Measurements from ENCODE around the gene DENND4C.
A peak's percentile ranks its signal among the peaks of the same experiment; 100 is the strongest.
"Not testable (repeated sequence)": the region's sequence is repeated elsewhere in the genome, so short reads cannot be mapped to it uniquely, and the experiment has no call there.

DENND4C gene

GRCh38 chr9:19230355-19231125 lies at the start of gene DENND4C:
DENND4C (plus strand) TSS chr9:19230693; CDS start chr9:19276175, 45,482 bp downstream.
- H3K9me3 ChIP-seq (ENCODE audit: insufficient read depth, low read depth, low read length): no peaks in the 10 kb centered on the region
- peak within 1 kb of the TSS; percentile 98 for H3K9ac ChIP-seq (ENCODE audit: low read depth, low read length)
- no peaks in the 10 kb centered on the region for H3K36me3 ChIP-seq (ENCODE audit: insufficient read depth, low read depth, low read length)

GRCh38 chr9:19180991-19181390 lies 49.5 kb upstream of the DENND4C start:
- H3K27me3 ChIP-seq (ENCODE audit: insufficient read depth, low read length): no peaks in the 10 kb centered on the region
- no peak overlapping the region for H3K27ac ChIP-seq (ENCODE audit: low read length)
- no peaks in the 10 kb centered on the region for H3K9me3 ChIP-seq (ENCODE audit: insufficient read depth, low read depth, low read length)
- H3K4me1 ChIP-seq (ENCODE audit: insufficient read depth, low read length): peaks cover 7% of the 10 kb centered on the region; the same call in 1 of the 2 replicates
- H3K9ac ChIP-seq (ENCODE audit: low read depth, low read length): no peak overlapping the region
- no peaks in the 10 kb centered on the region for H3K36me3 ChIP-seq (ENCODE audit: insufficient read depth, low read depth, low read length)
- no peak overlapping the region for H3K4me3 ChIP-seq (ENCODE audit: low read length)

More at GRCh38 chr9:19230355-19231125, at the start of gene DENND4C:
- Histone ChIP-seq H3K4me3 (ENCODE audit: low read length) (peak within 1 kb of the TSS; percentile 95), H3K27me3 (ENCODE audit: insufficient read depth, low read length) (no peaks in the 10 kb centered on the region), H3K4me1 (ENCODE audit: insufficient read depth, low read length) (peaks cover 22% of the 10 kb centered on the region), H3K27ac (ENCODE audit: low read length) (peak within 1 kb of the TSS; percentile 94)

GRCh38 chr9:19181561-19181960 lies 48.9 kb upstream of the DENND4C start:
- no peak overlapping the region for H3K4me3 ChIP-seq (ENCODE audit: low read length)

GRCh38 chr9:19184144-19184917 lies 46.2 kb upstream of the DENND4C start:
- H3K9ac ChIP-seq (ENCODE audit: low read depth, low read length): 0 out of 2 replicates have a peak overlapping the region, but pooled peaks have one; percentile 12
- no peaks in the 10 kb centered on the region for H3K27me3 ChIP-seq (ENCODE audit: insufficient read depth, low read length)
- no peak overlapping the region for H3K27ac ChIP-seq (ENCODE audit: low read length)
- H3K4me1 ChIP-seq (ENCODE audit: insufficient read depth, low read length): peaks cover 11% of the 10 kb centered on the region; the same call in 1 of the 2 replicates
- H3K36me3 ChIP-seq (ENCODE audit: insufficient read depth, low read depth, low read length): no peaks in the 10 kb centered on the region
- no peak overlapping the region for H3K4me3 ChIP-seq (ENCODE audit: low read length)
- H3K9me3 ChIP-seq (ENCODE audit: insufficient read depth, low read depth, low read length): no peaks in the 10 kb centered on the region

More at GRCh38 chr9:19181561-19181960, 48.9 kb upstream of the DENND4C start:
- Histone ChIP-seq H3K27ac (ENCODE audit: low read length) (no peak overlapping the region), H3K36me3 (ENCODE audit: insufficient read depth, low read depth, low read length) (no peaks in the 10 kb centered on the region), H3K27me3 (ENCODE audit: insufficient read depth, low read length) (no peaks in the 10 kb centered on the region), H3K9me3 (ENCODE audit: insufficient read depth, low read depth, low read length) (no peaks in the 10 kb centered on the region), H3K9ac (ENCODE audit: low read depth, low read length) (no peak overlapping the region), H3K4me1 (ENCODE audit: insufficient read depth, low read length) (peaks cover 7% of the 10 kb centered on the region; the same call in 1 of the 2 replicates)

GRCh38 chr9:19185191-19185590 lies 45.3 kb upstream of the DENND4C start:
- Histone ChIP-seq H3K4me3 (ENCODE audit: low read length) (no peak overlapping the region), H3K9me3 (ENCODE audit: insufficient read depth, low read depth, low read length) (no peaks in the 10 kb centered on the region), H3K4me1 (ENCODE audit: insufficient read depth, low read length) (peaks cover 12% of the 10 kb centered on the region; the same call in 1 of the 2 replicates), H3K27me3 (ENCODE audit: insufficient read depth, low read length) (no peaks in the 10 kb centered on the region), H3K9ac (ENCODE audit: low read depth, low read length) (no peak overlapping the region), H3K36me3 (ENCODE audit: insufficient read depth, low read depth, low read length) (no peaks in the 10 kb centered on the region), H3K27ac (ENCODE audit: low read length) (no peak overlapping the region)

GRCh38 chr9:19186232-19186631 lies 44.3 kb upstream of the DENND4C start:
- no peak overlapping the region for H3K9ac ChIP-seq (ENCODE audit: low read depth, low read length)
- H3K27ac ChIP-seq (ENCODE audit: low read length): no peak overlapping the region
- H3K4me3 ChIP-seq (ENCODE audit: low read length): no peak overlapping the region
- peaks cover 12% of the 10 kb centered on the region; the same call in 1 of the 2 replicates for H3K4me1 ChIP-seq (ENCODE audit: insufficient read depth, low read length)
- no peaks in the 10 kb centered on the region for H3K9me3 ChIP-seq (ENCODE audit: insufficient read depth, low read depth, low read length)
- no peaks in the 10 kb centered on the region for H3K36me3 ChIP-seq (ENCODE audit: insufficient read depth, low read depth, low read length)
- H3K27me3 ChIP-seq (ENCODE audit: insufficient read depth, low read length): no peaks in the 10 kb centered on the region

- Histone ChIP-seq H3K4me1 (ENCODE audit: insufficient read depth, low read length) (peaks cover 15% of the 10 kb centered on the region; the same call in 1 of the 2 replicates), H3K27ac (ENCODE audit: low read length) (no peak overlapping the region), H3K9me3 (ENCODE audit: insufficient read depth, low read depth, low read length) (no peaks in the 10 kb centered on the region), H3K27me3 (ENCODE audit: insufficient read depth, low read length) (no peaks in the 10 kb centered on the region), H3K36me3 (ENCODE audit: insufficient read depth, low read depth, low read length) (no peaks in the 10 kb centered on the region), H3K9ac (ENCODE audit: low read depth, low read length) (no peak overlapping the region), H3K4me3 (ENCODE audit: low read length) (no peak overlapping the region)
Measured at GRCh38 chr9:19188771-19189170, 41.7 kb upstream of the DENND4C start.

GRCh38 chr9:19192202-19193028 lies 38.1 kb upstream of the DENND4C start:
- Histone ChIP-seq H3K27me3 (ENCODE audit: insufficient read depth, low read length) (no peaks in the 10 kb centered on the region), H3K4me1 (ENCODE audit: insufficient read depth, low read length) (peaks cover 8% of the 10 kb centered on the region; the same call in 1 of the 2 replicates), H3K27ac (ENCODE audit: low read length) (no peak overlapping the region), H3K9ac (ENCODE audit: low read depth, low read length) (no peak overlapping the region), H3K36me3 (ENCODE audit: insufficient read depth, low read depth, low read length) (no peaks in the 10 kb centered on the region), H3K4me3 (ENCODE audit: low read length) (no peak overlapping the region), H3K9me3 (ENCODE audit: insufficient read depth, low read depth, low read length) (no peaks in the 10 kb centered on the region)

GRCh38 chr9:19193029-19193324 lies 37.5 kb upstream of the DENND4C start:
- H3K9me3 ChIP-seq (ENCODE audit: insufficient read depth, low read depth, low read length): no peaks in the 10 kb centered on the region

GRCh38 chr9:19193358-19193973 lies 37.0 kb upstream of the DENND4C start:
- not testable (repeated sequence) for H3K27ac ChIP-seq (ENCODE audit: low read length); H3K36me3 ChIP-seq (ENCODE audit: insufficient read depth, low read depth, low read length); H3K4me3 ChIP-seq (ENCODE audit: low read length); H3K4me1 ChIP-seq (ENCODE audit: insufficient read depth, low read length); H3K9ac ChIP-seq (ENCODE audit: low read depth, low read length); H3K9me3 ChIP-seq (ENCODE audit: insufficient read depth, low read depth, low read length); H3K27me3 ChIP-seq (ENCODE audit: insufficient read depth, low read length)

More at GRCh38 chr9:19193029-19193324, 37.5 kb upstream of the DENND4C start:
- H3K4me3 ChIP-seq (ENCODE audit: low read length): no peak overlapping the region
- no peaks in the 10 kb centered on the region for H3K36me3 ChIP-seq (ENCODE audit: insufficient read depth, low read depth, low read length)
- peaks cover 8% of the 10 kb centered on the region; the same call in 1 of the 2 replicates for H3K4me1 ChIP-seq (ENCODE audit: insufficient read depth, low read length)
- no peak overlapping the region for H3K27ac ChIP-seq (ENCODE audit: low read length)
- no peak overlapping the region for H3K9ac ChIP-seq (ENCODE audit: low read depth, low read length)
- H3K27me3 ChIP-seq (ENCODE audit: insufficient read depth, low read length): no peaks in the 10 kb centered on the region

GRCh38 chr9:19198406-19198805 lies 32.1 kb upstream of the DENND4C start:
- no peak overlapping the region for H3K9ac ChIP-seq (ENCODE audit: low read depth, low read length)
- no peak overlapping the region for H3K4me3 ChIP-seq (ENCODE audit: low read length)
- no peaks in the 10 kb centered on the region for H3K4me1 ChIP-seq (ENCODE audit: insufficient read depth, low read length)
- H3K27me3 ChIP-seq (ENCODE audit: insufficient read depth, low read length): no peaks in the 10 kb centered on the region
- no peaks in the 10 kb centered on the region for H3K9me3 ChIP-seq (ENCODE audit: insufficient read depth, low read depth, low read length)
- no peaks in the 10 kb centered on the region for H3K36me3 ChIP-seq (ENCODE audit: insufficient read depth, low read depth, low read length)
- no peak overlapping the region for H3K27ac ChIP-seq (ENCODE audit: low read length)

All from iPS-20b (cell line).